Left renal cortex interstitium (tissue), 4 donors: Measurements from ENCODE around the gene TMEM176B. TPM values are rescaled to one million over a fixed set of nuclear protein-coding genes. Genes with fewer than 3 reads are reported as not detected.
A peak's percentile ranks its signal among the peaks of the same experiment; 100 is the strongest.
"Not testable (repeated sequence)": the region's sequence is repeated elsewhere in the genome, so short reads cannot be mapped to it uniquely, and the experiment has no call there.

Experiments used
- DNase-seq, 4 donors: peaks; one replicate each; pipeline ENCODE4 v3.0.0-alpha.2; 2013; ENCODE audit warnings: low read depth in 4 of 4, low spot score in 2 of 4, missing footprints in 1 of 4
- polyA plus RNA-seq, 4 donors: library from polyadenylated mRNA; unstranded; fragments of 120-200 nt; gene quantifications; one replicate each; pipeline ENCODE4 v1.2.1, GENCODE V29; 2013; ENCODE audit not compliant: insufficient read length in 4 of 4

TMEM176B gene
- polyA plus RNA-seq, 4 donors: 68.3 to 103 (median 85.6) TPM

- no peak for DNase-seq
Observed at GRCh38 chr7:150791746-150792452, 8.3 kb downstream of the TMEM176B start.

DNA sequence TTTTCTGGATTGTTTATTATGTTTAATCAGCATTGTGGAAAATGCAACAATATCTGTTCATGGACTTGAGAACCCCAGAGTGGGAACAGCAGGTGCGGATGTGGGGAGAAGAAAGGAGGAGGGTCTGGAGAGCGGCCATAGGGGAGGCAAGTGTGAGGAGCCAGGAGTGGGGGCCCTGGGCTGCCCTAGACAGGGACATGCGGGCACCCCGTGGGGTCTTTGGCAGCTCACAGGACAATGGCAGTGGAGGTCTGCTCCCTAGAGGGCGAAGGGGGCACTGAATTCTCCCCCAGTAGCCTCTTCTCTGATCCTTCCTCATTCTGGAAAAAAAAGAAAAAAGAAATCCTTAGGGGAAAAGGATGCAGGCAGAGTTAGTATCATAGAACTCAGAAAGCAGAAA, 8.9 kb downstream of the TMEM176B start:
- no peak for DNase-seq

DNA sequence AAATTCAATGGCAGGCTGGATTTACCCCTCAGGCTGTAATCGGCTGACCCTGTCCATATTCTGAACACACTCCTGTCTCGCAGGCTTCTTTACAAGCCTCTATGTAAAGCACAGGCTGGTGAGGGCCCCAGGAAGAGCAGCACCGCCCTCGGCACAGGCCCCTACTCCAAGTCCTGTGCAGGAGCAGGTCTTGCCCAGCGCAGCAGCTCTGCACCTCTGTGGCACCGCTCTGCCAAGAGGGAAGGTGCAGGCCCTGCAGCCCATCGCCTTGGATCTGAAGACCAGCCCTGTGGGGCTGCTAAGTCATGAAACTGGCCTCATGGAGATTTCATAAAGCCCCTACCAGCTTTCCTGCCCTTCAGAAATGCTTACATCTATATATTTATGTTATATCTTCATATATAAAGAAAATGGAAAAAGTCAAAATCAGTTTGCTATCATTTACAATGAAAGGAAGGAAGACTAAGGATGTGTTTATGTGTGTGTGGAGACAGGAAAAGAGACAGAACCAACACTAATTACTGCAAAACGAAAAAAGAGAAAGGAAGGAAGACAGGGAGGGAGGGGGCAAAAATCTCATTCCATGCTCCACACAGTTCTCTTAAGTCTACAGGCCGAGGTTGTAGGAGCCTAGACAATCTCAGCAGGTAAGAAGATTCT, 9.6 kb downstream of the TMEM176B start:
- DNase-seq: no peak

DNA sequence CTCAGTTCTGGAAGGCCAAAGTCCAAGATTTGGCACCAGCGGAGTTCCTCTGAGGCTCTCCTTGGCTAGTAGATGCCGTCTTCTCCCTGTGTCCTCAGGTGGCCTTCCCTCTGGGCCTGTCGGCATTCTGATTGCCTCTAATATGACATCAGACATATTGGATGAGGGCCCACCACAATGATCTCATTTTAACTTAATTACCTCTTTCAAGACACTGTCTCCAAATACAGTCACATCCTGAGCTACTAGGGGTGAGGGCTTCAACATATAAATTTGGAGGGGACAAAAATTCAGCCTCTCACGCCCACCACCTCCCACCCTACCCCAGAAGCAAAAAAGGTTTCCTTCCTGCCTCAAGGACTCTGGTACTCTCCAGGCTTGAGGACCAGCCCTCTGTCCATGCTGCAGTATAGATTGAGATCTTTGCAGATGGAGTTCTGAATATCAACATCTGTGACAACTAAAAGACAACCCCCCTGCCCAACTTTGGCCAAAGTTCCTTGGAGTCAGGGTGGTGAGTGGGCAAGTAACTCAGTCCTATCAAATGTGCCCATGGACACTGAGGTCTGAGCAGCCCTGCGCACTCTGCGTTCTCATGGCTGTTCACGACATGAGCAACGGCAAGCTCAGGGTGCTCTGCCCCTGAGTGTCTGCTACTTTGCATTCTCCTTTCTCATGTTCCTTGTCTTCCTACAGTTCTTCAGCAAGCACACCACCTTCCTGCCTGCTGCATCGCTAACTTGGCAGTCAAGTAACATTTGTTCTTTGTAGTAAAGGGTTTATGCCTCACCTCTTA, 11.5 kb downstream of the TMEM176B start:
- no peak for DNase-seq

DNA sequence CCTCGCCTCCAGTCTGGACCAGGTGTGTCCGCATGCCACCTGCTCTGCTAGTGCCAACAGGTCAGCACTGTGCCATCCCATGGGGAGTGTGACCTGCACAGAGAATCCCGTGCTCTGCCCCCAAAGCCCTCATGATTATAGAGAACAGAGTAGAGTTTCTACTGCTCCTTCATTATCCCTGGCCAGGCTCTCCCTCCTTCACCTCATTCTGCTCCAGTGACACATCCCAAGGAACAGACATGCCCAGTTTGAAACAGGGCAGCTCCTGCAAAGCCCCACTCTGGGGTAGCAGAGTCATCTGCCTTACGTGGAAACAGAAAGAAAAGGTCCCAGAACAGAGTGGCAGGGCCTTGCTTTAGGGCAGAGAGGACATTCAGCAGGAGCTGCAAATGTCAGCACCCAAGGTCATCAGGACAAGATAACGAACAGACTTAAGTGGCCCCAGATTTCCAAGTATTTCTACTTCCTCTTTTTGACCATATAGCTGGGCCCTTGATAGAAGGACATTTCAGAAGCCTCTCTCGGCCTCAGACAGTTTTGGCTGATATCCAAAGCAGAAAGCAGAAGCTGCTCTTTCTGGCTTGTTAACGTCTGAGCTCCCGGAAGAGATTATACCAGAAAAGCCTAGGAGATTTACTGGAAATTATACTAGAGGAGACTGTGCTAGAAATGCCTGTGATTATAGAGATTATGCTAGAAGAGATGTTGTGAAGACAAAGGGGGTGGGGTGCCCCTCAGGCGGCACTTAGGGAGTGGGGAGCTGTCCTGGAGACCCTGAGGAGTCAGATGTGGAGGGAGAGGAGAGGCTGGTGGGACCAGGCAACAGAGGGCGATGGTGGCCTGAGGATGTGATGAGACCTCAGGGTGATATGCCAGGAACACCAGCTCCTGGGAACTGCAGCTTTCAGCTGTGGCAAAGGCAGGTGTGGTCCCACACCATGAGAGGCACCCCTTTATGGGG, 12.6 kb downstream of the TMEM176B start:
- DNase-seq: no peak

DNA sequence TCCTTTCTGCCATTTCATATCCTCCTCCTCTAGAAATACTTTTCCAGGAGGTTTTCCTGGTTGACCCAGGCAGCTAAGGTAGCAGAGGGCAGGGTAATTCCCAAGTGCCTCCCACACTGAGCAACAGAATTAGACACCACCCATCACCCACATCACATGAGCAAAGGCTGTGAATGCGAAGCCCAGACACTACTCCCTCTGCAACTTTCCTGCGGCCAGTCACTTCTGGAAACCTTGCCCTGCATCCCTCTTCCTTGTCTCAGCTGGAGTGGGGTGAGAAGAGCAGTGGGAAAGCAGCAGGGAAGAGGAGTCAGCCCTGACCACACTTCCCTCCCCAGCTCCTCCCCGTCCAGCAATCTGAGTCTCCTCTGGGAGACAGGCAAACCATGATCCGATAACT, 15.2 kb downstream of the TMEM176B start:
- DNase-seq: no peak

DNA sequence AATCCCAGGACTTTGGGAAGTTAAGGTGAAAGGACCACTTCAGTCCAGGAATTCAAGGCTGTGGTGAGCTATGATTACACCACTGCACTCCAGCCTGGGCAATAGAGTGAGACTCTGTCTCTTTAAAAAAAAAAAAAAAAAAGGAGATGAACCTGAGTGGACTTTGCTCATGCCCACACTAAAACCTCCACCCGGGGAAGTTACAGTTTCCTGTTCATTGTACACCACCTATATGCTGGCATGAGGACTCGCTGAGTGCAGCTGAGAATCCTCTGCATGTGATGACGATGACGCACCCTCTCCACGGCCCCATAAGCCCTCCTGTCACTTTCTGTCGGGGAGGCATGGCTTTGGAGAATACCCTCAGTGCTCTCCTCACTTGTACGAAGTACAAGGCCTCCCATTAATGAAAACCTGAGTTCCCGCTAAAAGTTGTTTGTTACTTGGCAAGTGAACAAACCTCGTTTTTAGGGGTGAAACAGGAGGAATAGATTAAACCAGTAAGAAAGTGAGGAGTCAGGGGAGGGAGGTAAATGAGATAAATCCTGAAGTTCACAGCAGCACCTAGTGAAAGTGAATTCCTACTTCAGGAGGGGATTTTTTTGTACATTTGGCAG, 15.9 kb downstream of the TMEM176B start:
- no peak for DNase-seq

- DNase-seq: no peak
Observed at GRCh38 chr7:150781961-150782360, 18.2 kb downstream of the TMEM176B start.

DNA sequence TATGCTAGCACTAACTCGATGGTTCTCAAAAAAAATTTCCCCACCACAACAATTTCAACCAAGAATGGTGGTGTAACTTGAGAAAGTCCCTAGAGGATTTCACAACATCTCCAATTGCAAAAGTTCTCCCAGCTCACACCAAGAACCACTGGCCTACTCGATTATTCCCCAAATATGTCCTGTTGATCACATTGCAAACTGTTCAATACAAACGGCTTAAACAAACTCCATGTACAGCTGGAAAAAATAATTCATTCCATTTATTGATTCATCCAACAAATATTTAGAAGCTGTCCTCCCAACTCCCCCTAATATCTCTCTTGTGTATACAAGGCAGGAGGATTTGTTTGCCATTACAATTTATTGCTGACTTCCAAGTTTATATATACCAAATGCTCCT, 19.1 kb downstream of the TMEM176B start:
- no peak for DNase-seq

- no peak for DNase-seq
Observed at GRCh38 chr7:150780292-150780691, 19.9 kb downstream of the TMEM176B start.

- peak in 3 of 4 donors; percentile 42 to 63 (median 61) for DNase-seq
Observed at GRCh38 chr7:150778738-150779301, 21.3 kb downstream of the TMEM176B start.

- DNase-seq: no peak
Observed at GRCh38 chr7:150778014-150778737, 22.0 kb downstream of the TMEM176B start.

GRCh38 chr7:150774131-150774530, 26.0 kb downstream of the TMEM176B start:
- not testable (repeated sequence) for DNase-seq

- no peak for DNase-seq
Observed at GRCh38 chr7:150769768-150770167, 30.4 kb downstream of the TMEM176B start.

DNA sequence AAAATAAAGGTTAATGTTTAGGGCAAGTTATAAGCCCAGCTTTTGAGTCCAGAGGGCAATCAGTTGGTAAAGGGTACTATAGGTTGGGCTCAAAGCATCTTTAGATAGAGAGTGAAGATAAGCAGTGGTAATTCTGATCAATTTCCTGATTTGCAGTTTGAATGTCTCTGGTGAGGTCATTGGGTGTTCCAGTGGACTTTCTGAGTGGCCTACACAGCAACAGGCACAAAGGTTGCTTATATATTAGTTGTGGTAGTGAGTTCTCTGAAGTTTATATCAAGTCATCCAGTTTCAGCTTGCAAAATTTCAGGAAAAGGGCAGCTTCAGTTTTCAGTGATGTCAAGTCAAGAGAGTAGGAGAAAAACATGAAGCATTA, 33.8 kb downstream of the TMEM176B start:
- DNase-seq: no peak

DNA sequence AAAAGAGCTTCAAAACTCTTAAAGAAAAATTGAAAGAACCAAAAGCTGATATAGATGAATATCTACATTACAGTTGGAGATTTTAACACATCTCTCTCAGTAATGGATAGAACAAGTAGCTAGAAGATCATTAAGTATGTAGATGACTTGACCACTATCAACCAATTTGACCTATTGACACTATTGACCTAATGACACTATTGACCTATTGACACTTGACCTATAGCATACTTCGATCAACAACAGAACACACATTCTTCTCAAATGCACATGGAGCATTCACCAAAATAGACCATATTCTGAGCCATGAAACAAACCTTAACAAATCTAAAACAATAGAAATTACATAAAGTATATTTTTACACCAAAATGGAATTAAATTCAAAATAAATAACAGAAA, 40.7 kb downstream of the TMEM176B start:
- no peak for DNase-seq

DNA sequence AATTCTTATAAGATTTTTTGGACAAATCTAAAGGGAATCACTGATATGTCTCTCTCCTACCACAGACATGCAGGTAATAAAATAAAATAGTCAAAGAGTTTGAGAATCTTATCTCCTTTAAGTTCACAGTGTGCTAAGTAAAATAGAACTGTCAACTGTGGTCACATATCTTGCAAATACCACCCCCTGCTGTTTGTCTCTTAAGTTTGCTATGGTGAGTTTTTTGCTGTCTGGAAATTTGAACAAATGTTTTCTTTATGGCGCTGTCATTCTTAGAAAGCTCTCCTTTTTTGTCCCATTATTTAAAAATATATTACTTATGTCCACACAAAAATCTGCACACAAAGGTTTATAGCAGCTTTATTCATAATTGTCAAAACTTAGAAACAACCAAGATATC, 43.3 kb downstream of the TMEM176B start:
- DNase-seq: no peak

- no peak for DNase-seq
Observed at GRCh38 chr7:150756166-150756565, 44.0 kb downstream of the TMEM176B start.

- no peak for DNase-seq
Observed at GRCh38 chr7:150755473-150756099, 44.6 kb downstream of the TMEM176B start.
